ENCODE data around the gene WNT7A.

DNA sequence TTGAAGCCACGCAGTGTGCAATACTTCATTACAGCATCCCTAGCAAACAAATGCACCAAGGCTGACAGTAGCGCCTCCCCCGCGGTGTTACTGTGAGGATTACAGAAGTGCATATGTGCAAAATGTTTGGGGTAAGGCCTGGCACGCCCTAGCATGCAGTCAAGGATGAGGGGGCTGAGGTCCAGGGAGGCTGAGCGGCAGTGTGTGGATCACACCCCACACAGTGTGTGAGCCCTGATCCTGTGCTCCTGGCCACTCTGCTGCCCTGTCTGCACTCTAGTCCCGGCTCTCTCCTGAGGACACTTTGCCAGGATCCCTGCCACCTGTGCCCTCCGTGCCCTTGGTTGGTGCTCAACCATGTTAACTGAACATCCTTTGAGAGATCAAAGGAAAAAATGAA, 71.3 kb downstream of the WNT7A start:
- TF ChIP-seq TAF1 (IDR thresholded peaks at IDR 0.05; ENCODE audit: low read depth, low read length), result no peak
- TF ChIP-seq SPI1 (IDR thresholded peaks at IDR 0.05; ENCODE audit: low read depth, low read length), result no peak
- no peak for TF ChIP-seq POLR2A (IDR thresholded peaks at IDR 0.05; ENCODE audit: low read depth, low read length)
- TF ChIP-seq POLR2AphosphoS5 (IDR thresholded peaks at IDR 0.05; ENCODE audit: low read depth, low read length), result no peak
- no peak for TF ChIP-seq PAX5 (IDR thresholded peaks at IDR 0.05; ENCODE audit: insufficient read depth, low read length, severe bottlenecking)
- no peak for TF ChIP-seq POU2F2 (IDR thresholded peaks at IDR 0.05; ENCODE audit: low read depth, low read length)
